ENCODE data around the gene SMIM26.

The SMIM26 gene

DNA sequence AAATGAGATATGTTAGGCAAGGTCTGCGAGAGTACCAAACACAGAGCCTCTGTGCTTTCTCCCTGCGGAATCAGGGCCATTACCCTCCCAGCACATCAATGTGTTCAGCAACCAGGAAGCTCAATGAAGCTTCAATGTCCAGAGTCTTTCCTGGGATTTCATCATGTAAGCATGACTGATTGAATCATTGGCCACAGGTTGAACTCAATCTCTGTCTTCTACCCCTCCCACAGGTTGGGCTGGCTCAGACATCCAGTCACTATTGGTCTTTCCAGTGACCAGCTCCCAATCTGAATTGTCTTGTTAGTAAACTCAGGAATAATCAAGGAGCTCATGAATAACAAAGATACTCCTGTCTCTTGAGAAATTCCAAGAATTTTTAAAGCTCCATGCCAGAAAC is 17.9 kb downstream of the SMIM26 start:
- no peak for DNase-seq (ENCODE audit: low spot score)

DNA sequence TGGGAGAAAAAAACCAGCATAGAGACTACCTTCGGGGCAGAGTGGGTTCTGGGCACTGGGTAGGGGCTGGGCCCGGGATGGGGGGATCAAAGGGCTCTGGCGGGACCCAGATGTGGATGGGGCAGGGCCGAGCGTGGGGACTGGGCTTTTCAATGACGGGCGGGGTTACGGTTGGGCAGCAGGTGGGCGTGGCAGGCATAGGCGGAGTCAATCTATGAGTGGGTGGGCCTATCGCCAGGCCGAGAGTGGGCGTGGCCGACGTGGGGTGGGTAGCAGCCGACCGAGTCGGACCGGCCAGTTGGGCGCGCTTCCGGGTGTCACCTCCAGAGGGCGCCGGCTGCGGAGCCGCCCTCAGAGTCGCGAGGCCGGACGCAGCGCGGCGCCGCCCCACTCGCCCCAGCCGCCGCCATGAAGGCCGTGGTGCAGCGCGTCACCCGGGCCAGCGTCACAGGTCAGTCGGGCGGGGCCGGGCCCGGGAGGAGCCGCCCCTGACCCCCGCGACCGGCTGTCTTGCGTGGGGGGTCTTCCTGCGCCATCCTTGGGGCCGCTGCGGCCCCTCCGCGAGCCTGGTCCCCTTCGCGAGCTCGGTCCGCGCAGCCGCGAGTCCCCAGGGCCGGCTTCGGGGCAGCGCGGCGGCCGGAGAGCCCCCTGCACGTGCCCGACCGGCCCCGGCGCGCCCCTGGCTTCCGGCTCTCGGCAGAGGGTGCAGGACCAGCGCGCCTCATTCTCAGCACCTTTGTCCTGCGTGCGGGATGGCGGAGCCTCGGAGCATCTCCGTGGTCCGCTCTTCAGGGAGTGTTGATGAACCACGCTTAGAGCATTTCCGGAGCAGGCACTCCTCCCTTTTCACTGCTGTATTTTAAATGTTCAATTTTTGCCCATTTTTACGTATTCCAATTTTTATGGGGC is 20.7 kb downstream of the SMIM26 start, which contains the start of gene DTD1:
Gene DTD1, plus strand, starts transcription at position 390 of the 909 bp plus-strand sequence. Its CDS starts 19 bp downstream, at position 409.
- peak; percentile 97 for DNase-seq (ENCODE audit: low spot score)

DNA sequence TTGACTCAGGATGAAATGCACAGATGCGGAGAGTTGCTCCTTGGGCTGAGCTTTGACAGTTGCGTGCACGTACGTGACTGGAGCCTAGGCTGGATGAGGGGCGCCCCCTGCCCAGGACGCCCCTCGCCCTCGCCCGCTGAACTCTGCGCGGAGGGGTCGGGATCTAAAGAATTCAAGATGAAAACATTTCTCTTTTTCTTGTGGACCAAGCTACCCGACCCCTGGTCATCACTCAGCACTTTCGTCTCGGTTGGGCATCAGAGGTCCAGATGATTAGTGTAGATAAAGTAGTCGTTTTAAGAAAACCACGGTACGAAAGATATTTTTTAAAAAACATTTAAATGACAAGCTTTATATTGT is 21.3 kb downstream of the SMIM26 start:
- no peak for DNase-seq (ENCODE audit: low spot score)

DNA sequence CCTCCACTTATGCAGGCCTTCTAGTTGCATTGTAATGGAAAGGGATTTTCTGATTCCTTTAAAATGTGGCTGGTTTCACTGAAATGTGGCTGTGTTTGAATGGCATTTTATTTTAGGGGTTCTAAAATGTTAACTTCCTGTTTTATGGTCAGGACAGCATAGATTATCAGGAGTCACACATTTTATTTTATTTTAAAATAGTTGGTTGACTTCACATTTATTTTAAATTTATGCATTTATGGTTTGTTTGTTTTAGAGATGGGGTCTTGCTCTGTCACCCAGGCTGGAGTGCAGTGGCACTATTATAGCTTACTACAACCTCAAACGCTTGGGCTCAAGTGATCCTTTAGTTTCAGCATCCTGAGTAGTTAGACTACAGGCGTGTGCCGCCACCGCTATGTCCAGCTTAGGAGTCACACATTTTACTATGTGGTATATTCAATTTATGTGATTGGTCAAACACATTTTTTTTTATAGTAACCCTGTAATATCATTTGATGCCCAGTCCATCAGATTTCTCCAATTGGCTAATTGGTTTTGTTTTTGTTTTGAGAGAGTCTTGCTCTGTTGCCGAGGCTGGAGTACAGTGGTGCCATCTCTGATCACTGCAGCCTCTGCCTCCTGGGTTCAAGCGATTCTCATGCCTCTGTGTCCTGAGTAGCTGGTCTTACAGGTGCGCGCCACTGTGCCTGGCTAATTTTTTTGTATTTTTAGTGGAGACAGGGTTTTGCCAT is 22.9 kb downstream of the SMIM26 start:
- no peak for DNase-seq (ENCODE audit: low spot score)

DNA sequence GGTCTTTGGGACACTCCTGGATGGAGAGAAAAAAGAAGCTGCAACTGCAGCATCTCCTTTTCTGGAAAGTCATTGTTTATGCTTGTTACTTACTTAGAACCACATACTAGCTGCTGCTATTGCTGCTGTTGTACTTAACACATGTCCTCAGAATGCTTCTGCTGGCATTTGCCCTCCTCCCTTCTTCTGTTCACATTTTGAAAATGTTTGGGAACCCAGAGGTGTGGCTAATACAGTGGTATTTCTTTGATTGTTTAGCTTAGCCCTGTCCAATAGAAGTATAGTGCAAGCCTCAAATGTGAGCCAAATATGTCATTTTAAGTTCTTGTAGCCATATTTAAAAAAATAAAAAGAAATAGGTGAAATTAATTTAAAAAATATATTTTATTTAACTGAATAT is 29.0 kb downstream of the SMIM26 start:
- no peak for DNase-seq (ENCODE audit: low spot score)

DNA sequence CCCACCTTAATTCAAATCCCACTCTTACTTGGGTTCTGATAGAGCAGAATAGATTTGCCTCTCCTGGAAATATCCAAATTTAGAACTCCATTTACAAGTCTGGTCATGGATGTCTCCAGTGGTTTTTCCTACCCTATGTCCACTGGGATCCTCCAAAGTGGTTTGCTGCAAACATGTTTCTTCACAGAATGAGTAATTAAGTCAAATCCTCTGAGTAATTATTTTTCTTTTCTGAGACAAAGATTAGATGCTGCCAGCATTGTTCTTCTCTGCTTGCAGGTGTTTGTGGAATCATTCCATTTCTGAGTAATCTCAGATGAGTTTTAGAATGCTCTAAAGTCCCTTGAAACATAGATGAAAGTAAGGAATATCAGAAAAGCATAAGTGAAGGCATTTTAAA is 42.5 kb downstream of the SMIM26 start:
- DNase-seq (ENCODE audit: low spot score): no peak

DNA sequence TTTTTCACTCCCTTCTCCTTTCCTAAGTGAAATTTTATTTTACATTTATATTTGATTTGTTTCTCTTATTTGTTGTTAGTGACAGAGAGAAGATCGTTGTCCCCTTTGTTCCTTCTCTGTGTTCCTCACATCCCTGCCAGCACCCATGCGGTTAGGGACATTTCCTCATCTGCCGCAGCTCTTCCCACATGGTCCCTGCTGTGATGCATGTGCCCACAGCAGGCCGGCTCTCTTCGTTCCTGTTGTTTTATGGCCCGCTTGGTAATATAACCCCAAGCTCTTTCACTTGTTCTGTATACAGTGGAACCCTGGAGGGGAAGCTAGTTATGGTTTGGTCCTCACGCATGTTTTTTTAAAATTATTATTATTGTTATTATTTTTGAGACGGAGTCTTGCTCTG is 44.3 kb downstream of the SMIM26 start:
- DNase-seq (ENCODE audit: low spot score): no peak

DNA sequence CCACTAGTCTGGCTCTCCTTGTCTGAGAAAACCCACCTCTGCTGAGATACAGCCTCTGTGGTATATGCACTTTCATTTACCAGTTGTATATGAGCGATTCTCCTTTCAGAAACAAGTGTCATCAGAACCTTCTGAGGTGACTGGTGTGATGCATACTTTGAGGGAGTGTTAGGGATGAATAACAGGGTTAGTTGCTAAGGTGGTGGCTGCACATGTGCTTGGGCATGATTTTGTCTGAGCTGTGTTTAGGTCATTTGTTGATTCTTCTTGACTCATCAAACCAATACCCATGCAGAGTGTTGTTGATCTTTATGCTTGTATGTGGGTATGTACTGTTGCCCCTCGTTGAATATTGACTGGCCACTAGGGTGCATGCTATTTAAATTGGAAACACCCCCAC is 46.3 kb downstream of the SMIM26 start:
- DNase-seq (ENCODE audit: low spot score): no peak

DNA sequence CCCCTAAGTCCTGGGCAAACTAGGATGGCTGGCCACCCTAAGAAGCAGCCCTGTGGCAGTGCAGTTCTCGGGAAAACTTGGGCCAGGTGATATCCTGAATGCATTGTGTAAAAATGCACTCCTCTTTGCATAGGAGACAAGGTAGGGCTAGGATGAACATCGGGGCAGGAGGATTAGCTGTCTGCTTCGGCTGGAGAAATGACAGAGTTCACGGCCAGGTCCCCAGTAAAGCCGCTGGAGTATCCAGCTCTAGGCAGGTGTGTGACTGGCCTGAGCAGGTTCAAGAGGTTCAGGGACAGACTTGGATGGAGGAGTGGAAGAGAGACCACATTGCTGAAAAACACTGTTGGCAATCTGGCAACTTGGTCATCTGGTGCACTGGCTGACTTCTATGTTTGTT is 47.0 kb downstream of the SMIM26 start:
- no peak for DNase-seq (ENCODE audit: low spot score)

DNA sequence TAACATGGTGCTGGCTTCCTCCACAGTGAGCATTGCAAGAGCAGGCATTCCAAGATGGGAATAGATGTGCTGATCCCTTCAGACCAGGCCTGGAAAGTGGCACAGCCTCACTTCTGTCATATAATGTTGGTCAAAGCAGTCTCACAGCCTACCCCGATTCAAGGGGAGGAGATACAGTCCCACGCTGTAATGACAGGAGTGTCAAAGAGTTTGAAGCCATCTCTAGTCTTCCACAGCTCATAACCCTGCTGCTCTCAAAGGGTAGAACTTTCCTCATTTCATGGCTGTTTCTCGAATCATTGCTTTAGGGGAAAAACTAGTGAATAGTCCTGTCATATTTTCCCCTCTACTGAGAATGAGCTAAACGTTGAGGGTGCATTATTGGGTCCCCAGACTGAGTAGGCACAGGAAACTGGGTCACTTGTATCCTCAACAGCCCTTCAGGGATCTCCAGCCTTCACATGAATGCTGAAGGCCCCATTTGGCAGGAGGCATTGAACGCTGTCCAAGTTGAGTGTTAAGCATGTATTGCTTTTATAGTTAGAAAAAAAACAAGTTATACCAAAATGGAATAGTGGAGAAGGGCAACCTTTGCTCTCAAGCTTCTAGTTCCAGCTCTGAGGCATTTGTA is 47.9 kb downstream of the SMIM26 start:
- no peak for DNase-seq (ENCODE audit: low spot score)
